CD4-positive, alpha-beta T cell (primary cell): ENCODE measurements around the gene AMBN. TPM values are rescaled to one million over a fixed set of nuclear protein-coding genes. Genes with fewer than 3 reads are reported as not detected.

Source experiments
- ATAC-seq: fragments of 200-7000 bp; cut with Tn5 transposase; one replicate; pipeline ENCODE4 v1.10.0; 2022; ENCODE audit warnings: mild to moderate bottlenecking; ENCODE audit not compliant: poor library complexity
- CTCF ChIA-PET: fragments of 350-600 bp; sonication (Branson Sonifier 250); formaldehyde crosslinking; loops from one replicate; lab custom pipeline; 2021; ENCODE audit warnings: antibody characterized with exemption, inconsistent platforms; lab: Charles Lee
- POLR2A ChIA-PET: fragments of 350-600 bp; sonication (Branson Sonifier 250); formaldehyde crosslinking; loops from one replicate; lab custom pipeline; 2021; ENCODE audit warnings: antibody characterized with exemption, inconsistent platforms; lab: Charles Lee
- DNase-seq, 14 experiments: peaks; one replicate each; pipeline ENCODE4 v3.0.0-alpha.2; 2013 to 2020; ENCODE audit warnings: mixed read lengths in 2 of 14
- H3K27ac ChIP-seq, 2 donors: one replicate each; pipeline versions ENCODE4 v1.5.1 to v1.7.0; 2013; ENCODE audit warnings: low read length in 2 of 2, low read depth in 1 of 2, mild to moderate bottlenecking in 1 of 2
- H3K27me3 ChIP-seq, 2 experiments: 1 replicate in 1 of 2; 2 replicates in 1 of 2; pipeline versions ENCODE4 v1.6.1 to v1.7.0; 2013; ENCODE audit warnings: low read length in 2 of 2, control low read depth in 1 of 2, mild to moderate bottlenecking in 1 of 2, moderate library complexity in 1 of 2; ENCODE audit not compliant: insufficient read depth in 2 of 2, control insufficient read depth in 1 of 2
- H3K36me3 ChIP-seq: one replicate; pipeline ENCODE4 v1.6.1; 2013; ENCODE audit warnings: low read length, control low read depth; ENCODE audit not compliant: insufficient read depth
- H3K4me1 ChIP-seq: one replicate; pipeline ENCODE4 v1.6.1; 2013; ENCODE audit warnings: low read length, control low read depth; ENCODE audit not compliant: insufficient read depth
- H3K4me3 ChIP-seq: one replicate; pipeline ENCODE4 v1.5.1; 2013; ENCODE audit warnings: mild to moderate bottlenecking, low read length, moderate library complexity
- H3K9me3 ChIP-seq, 2 experiments: 1 replicate in 1 of 2; 2 replicates in 1 of 2; pipeline versions ENCODE4 v1.6.1 to v1.7.0; 2013; ENCODE audit warnings: low read length in 2 of 2, mild to moderate bottlenecking in 2 of 2, control low read depth in 1 of 2, moderate library complexity in 1 of 2; ENCODE audit not compliant: control insufficient read depth in 1 of 2, insufficient read depth in 1 of 2
- H3K27ac Mint-ChIP-seq: one replicate; pipeline ENCODE4 v1.8.0; 2020; ENCODE audit warnings: mixed read lengths
- H3K27me3 Mint-ChIP-seq: one replicate; pipeline ENCODE4 v1.8.0; 2021; ENCODE audit warnings: mixed read lengths
- H3K36me3 Mint-ChIP-seq: one replicate; pipeline ENCODE4 v1.8.0; 2021; ENCODE audit warnings: low read depth, mixed read lengths
- H3K4me1 Mint-ChIP-seq: one replicate; pipeline ENCODE4 v1.8.0; 2021; ENCODE audit warnings: low read depth, mixed read lengths
- H3K4me3 Mint-ChIP-seq: one replicate; pipeline ENCODE4 v1.8.0; 2020; ENCODE audit warnings: mild to moderate bottlenecking, mixed read lengths
- H3K9me3 Mint-ChIP-seq: one replicate; pipeline ENCODE4 v1.8.0; 2020; ENCODE audit warnings: mixed read lengths
- CTCF ChIP-seq: fragments of 200-600 bp; IDR thresholded peaks from one replicate; pipeline ENCODE4 v1.8.0; 2022; ENCODE audit warnings: antibody characterized with exemption, mild to moderate bottlenecking
- intact Hi-C, 2 experiments: fragments of 100-400 bp; cut with DNase I in 1 of 2; cut with micrococcal nuclease in 1 of 2; formaldehyde crosslinking; loops; one replicate each; pipeline versions ENCODE4 v1.15.1 to v1.9.0; 2023 to 2025; cut with DNase I, micrococcal nuclease
- total RNA-seq, 174 experiments: library from RNA in 2 of 174; stranded (reverse) in 2 of 174; gene quantifications; one replicate each; pipeline ENCODE4 v1.2.3 and lab custom pipeline; 2021 to 2026

The AMBN gene
- total RNA-seq, 2 experiments from 2014 or later = not detected

GRCh38 chr4:70570796-70571195 lies 21.3 kb upstream of the AMBN start:
- no peaks in the 10 kb centered on the region for H3K36me3 ChIP-seq
- CTCF ChIA-PET = no interaction called here
- Mint-ChIP-seq H3K27me3 (peaks cover 10% of the 10 kb centered on the region), H3K36me3 (no peaks in the 10 kb centered on the region), H3K27ac (no peak overlapping the region), H3K9me3 (no peaks in the 10 kb centered on the region), H3K4me1 (no peaks in the 10 kb centered on the region), H3K4me3 (no peak overlapping the region)
- H3K4me3 ChIP-seq = no peak overlapping the region
- H3K27ac ChIP-seq = no peak overlapping the region
- TF ChIP-seq CTCF = no peak
- H3K27me3 ChIP-seq = no peaks in the 10 kb centered on the region
- no peak for ATAC-seq
- peaks cover 0 to 4% of the 10 kb centered on the region in 2 experiments for H3K9me3 ChIP-seq
- POLR2A ChIA-PET = no interaction called here
- intact Hi-C loops = no loop called here
- no peaks in the 10 kb centered on the region for H3K4me1 ChIP-seq
- no peak for DNase-seq

GRCh38 chr4:70571772-70572171 lies 20.3 kb upstream of the AMBN start:
- Mint-ChIP-seq H3K27ac (no peak overlapping the region), H3K36me3 (no peaks in the 10 kb centered on the region), H3K9me3 (no peaks in the 10 kb centered on the region), H3K4me3 (no peak overlapping the region), H3K27me3 (peaks cover 10% of the 10 kb centered on the region), H3K4me1 (no peaks in the 10 kb centered on the region)
- Histone ChIP-seq H3K4me3 (no peak overlapping the region), H3K27me3 (peaks cover 0 to 3% of the 10 kb centered on the region in 2 experiments), H3K9me3 (peaks cover 0 to 4% of the 10 kb centered on the region in 2 experiments), H3K36me3 (no peaks in the 10 kb centered on the region), H3K4me1 (no peaks in the 10 kb centered on the region), H3K27ac (no peak overlapping the region)
- ATAC-seq (no peak), DNase-seq (no peak)
- TF ChIP-seq CTCF = no peak
- intact Hi-C loops = no loop called here
- ChIA-PET CTCF (no interaction called here), POLR2A (no interaction called here)

GRCh38 chr4:70575964-70576363 lies 16.1 kb upstream of the AMBN start:
- H3K27ac Mint-ChIP-seq = no peak overlapping the region
- Histone ChIP-seq H3K4me3 (no peak overlapping the region), H3K36me3 (no peaks in the 10 kb centered on the region), H3K4me1 (no peaks in the 10 kb centered on the region), H3K27ac (no peak overlapping the region), H3K27me3 (peaks cover 0 to 4% of the 10 kb centered on the region in 2 experiments), H3K9me3 (peaks cover 0 to 4% of the 10 kb centered on the region in 2 experiments)
- DNase-seq (no peak), ATAC-seq (no peak)
- no peaks in the 10 kb centered on the region for H3K36me3 Mint-ChIP-seq
- H3K4me3 Mint-ChIP-seq = no peak overlapping the region
- ChIA-PET CTCF (no interaction called here), POLR2A (no interaction called here)
- no peaks in the 10 kb centered on the region for H3K9me3 Mint-ChIP-seq
- H3K27me3 Mint-ChIP-seq = peaks cover 9% of the 10 kb centered on the region
- no peak for TF ChIP-seq CTCF
- intact Hi-C loops = no loop called here
- H3K4me1 Mint-ChIP-seq = no peaks in the 10 kb centered on the region
